ENCODE measurements around the gene QSOX1.

The QSOX1 gene

GRCh38 chr1:180252638-180253536, 98.2 kb downstream of the QSOX1 start:
- DNase-seq (ENCODE audit: low read depth in 2 of 2): peak; percentile 78 to 82
- H3K4me3 ChIP-seq (replicated peaks in 1 of 2; ENCODE audit: low read depth in 2 of 2, low read length in 2 of 2): no peak overlapping the region
- TF ChIP-seq CTCF (IDR thresholded peaks at IDR 0.05; ENCODE audit: low read depth, low read length): peak; percentile 95
